Neural cell (in vitro differentiated cells): Measurements from ENCODE around the gene ZNF280C.

Experiments
- EZH2 ChIP-seq: fragments of 200-600, 300-800 bp; shearing (Covaris generic), sonication (generic); IDR thresholded peaks from 2 replicates; pipeline ENCODE4 v1.6.1; 2014; ENCODE audit warnings: antibody characterized with exemption, low read length, borderline replicate concordance, mild to moderate bottlenecking; ENCODE audit not compliant: insufficient read depth, poor library complexity, severe bottlenecking
- POLR2AphosphoS5 ChIP-seq: IDR thresholded peaks from 2 replicates; pipeline ENCODE4 v1.6.1; 2012
- RAD21 ChIP-seq: fragments of 450-650 bp; conservative IDR thresholded peaks from 2 replicates; pipeline ENCODE4 v1.6.1; 2014; ENCODE audit warnings: antibody characterized with exemption, mild to moderate bottlenecking, moderate library complexity
- SMC3 ChIP-seq: fragments of 450-650 bp; conservative IDR thresholded peaks from 2 replicates; pipeline ENCODE4 v1.6.1; 2014; ENCODE audit warnings: antibody characterized with exemption, mild to moderate bottlenecking, moderate library complexity; ENCODE audit not compliant: poor library complexity
- TAF1 ChIP-seq: IDR thresholded peaks from 2 replicates; pipeline ENCODE4 v1.6.1; 2012; ENCODE audit warnings: low read depth
- TF ChIP-seq, protein P1 (sequence below): fragments of 450-650 bp; IDR thresholded peaks from 2 replicates; pipeline ENCODE4 v1.5.1; 2014; ENCODE audit warnings: antibody characterized with exemption, mild to moderate bottlenecking, moderate library complexity; ENCODE audit not compliant: poor library complexity, severe bottlenecking
- TF ChIP-seq, protein P2 (sequence below): IDR thresholded peaks from 2 replicates; pipeline ENCODE4 v1.6.1; 2012; ENCODE audit warnings: borderline replicate concordance

DNA sequence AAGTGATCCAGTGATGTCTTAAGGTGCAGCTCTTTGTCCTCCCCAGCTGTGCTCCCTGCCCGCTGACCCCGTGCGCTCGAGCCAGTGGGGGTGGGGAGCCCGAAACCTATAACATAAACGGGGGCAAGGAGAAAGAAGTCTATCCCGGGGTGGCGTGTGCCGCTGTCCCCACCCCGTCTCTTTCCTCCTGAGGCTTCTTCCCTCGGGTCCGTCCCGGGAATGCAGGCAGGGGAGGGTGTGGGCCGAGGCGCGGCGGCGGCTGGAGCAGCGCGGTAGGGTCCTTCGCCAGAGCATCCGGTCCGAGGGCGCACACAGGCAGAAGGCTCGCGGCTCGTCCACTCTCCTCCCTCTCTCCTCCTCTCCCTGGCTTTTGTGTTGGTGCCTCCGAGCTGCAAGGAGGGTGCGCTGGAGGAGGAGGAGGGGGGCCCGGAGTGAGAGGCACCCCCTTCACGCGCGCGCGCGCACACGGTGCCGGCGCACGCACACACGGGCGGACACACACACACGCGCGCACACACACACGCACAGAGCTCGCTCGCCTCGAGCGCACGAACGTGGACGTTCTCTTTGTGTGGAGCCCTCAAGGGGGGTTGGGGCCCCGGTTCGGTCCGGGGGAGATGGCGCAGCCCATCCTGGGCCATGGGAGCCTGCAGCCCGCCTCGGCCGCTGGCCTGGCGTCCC, 97.1 kb downstream of the ZNF280C start, which contains the start of gene RAB33A:
- TF ChIP-seq TAF1 (peak; percentile 58), RAD21 (no peak), EZH2 (no peak), SMC3 (no peak), POLR2AphosphoS5 (peak; percentile 87)
- TF ChIP-seq, protein P1, sequence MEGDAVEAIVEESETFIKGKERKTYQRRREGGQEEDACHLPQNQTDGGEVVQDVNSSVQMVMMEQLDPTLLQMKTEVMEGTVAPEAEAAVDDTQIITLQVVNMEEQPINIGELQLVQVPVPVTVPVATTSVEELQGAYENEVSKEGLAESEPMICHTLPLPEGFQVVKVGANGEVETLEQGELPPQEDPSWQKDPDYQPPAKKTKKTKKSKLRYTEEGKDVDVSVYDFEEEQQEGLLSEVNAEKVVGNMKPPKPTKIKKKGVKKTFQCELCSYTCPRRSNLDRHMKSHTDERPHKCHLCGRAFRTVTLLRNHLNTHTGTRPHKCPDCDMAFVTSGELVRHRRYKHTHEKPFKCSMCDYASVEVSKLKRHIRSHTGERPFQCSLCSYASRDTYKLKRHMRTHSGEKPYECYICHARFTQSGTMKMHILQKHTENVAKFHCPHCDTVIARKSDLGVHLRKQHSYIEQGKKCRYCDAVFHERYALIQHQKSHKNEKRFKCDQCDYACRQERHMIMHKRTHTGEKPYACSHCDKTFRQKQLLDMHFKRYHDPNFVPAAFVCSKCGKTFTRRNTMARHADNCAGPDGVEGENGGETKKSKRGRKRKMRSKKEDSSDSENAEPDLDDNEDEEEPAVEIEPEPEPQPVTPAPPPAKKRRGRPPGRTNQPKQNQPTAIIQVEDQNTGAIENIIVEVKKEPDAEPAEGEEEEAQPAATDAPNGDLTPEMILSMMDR, result no peak
- TF ChIP-seq, protein P2, sequence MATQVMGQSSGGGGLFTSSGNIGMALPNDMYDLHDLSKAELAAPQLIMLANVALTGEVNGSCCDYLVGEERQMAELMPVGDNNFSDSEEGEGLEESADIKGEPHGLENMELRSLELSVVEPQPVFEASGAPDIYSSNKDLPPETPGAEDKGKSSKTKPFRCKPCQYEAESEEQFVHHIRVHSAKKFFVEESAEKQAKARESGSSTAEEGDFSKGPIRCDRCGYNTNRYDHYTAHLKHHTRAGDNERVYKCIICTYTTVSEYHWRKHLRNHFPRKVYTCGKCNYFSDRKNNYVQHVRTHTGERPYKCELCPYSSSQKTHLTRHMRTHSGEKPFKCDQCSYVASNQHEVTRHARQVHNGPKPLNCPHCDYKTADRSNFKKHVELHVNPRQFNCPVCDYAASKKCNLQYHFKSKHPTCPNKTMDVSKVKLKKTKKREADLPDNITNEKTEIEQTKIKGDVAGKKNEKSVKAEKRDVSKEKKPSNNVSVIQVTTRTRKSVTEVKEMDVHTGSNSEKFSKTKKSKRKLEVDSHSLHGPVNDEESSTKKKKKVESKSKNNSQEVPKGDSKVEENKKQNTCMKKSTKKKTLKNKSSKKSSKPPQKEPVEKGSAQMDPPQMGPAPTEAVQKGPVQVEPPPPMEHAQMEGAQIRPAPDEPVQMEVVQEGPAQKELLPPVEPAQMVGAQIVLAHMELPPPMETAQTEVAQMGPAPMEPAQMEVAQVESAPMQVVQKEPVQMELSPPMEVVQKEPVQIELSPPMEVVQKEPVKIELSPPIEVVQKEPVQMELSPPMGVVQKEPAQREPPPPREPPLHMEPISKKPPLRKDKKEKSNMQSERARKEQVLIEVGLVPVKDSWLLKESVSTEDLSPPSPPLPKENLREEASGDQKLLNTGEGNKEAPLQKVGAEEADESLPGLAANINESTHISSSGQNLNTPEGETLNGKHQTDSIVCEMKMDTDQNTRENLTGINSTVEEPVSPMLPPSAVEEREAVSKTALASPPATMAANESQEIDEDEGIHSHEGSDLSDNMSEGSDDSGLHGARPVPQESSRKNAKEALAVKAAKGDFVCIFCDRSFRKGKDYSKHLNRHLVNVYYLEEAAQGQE, result no peak
